PC-9 (cell line): ENCODE results near the gene BRF1.

Experiments
- CTCF ChIP-seq: fragments of 200-600 bp; sonication (generic); conservative IDR thresholded peaks from 2 replicates; pipeline ENCODE4 v1.6.1; 2017; ENCODE audit warnings: mixed run types, antibody characterized with exemption, mild to moderate bottlenecking, moderate library complexity
- EZH2 ChIP-seq: fragments of 200-600 bp; sonication (generic); IDR thresholded peaks from 2 replicates; pipeline ENCODE4 v1.8.0; 2017; ENCODE audit warnings: antibody characterized with exemption, low read depth

GRCh38 chr14:105203701-105204100 is 97.1 kb downstream of the BRF1 start:
- no peak for TF ChIP-seq EZH2
- no peak for TF ChIP-seq CTCF
